A673 (cell line): Measurements from ENCODE around the gene CPM.

Source experiments
- CTCF ChIP-seq: fragments of 300-800, 200-600 bp; sonication (generic); conservative IDR thresholded peaks from 2 replicates; pipeline ENCODE4 v1.5.1; 2017; ENCODE audit warnings: low read depth, mild to moderate bottlenecking, antibody characterized with exemption, low read length, moderate library complexity, mixed read lengths
- EZH2 ChIP-seq: fragments of 200-600 bp; sonication (generic); IDR thresholded peaks from 2 replicates; pipeline ENCODE4 v1.6.1; 2017; ENCODE audit warnings: borderline replicate concordance, low read depth, mild to moderate bottlenecking, mixed read lengths, antibody characterized with exemption, low read length; ENCODE audit not compliant: poor library complexity, severe bottlenecking

GRCh38 chr12:68956466-68956865 is 23.5 kb upstream of the CPM start:
- no peak for TF ChIP-seq EZH2
- no peak for TF ChIP-seq CTCF
